Activated T-helper 1 cell treated with anti-CD3 and anti-CD28 coated beads, Interleukin-12 subunit alpha, Interleukin-12 subunit beta, Interleukin-2, Interleukin-4 antibody, amounts not matched to agents 30 ng/mL and 10 ng/mL and 1 ng/mL, durations not matched to agents 14 hours and 24 hours and 36 hours (primary cell): Measurements from ENCODE around the gene PPP1R1C. TPM values are rescaled to one million over a fixed set of nuclear protein-coding genes. Genes with fewer than 3 reads are reported as not detected.

ENCODE experiments used
- DNase-seq: peaks from one replicate; pipeline ENCODE4 v3.0.0; 2021; ENCODE audit warnings: low spot score
- H3K27ac Mint-ChIP-seq: one replicate; pipeline ENCODE4 v1.8.0; 2021; ENCODE audit warnings: mild to moderate bottlenecking, mixed read lengths
- H3K27me3 Mint-ChIP-seq: one replicate; pipeline ENCODE4 v1.8.0; 2022; ENCODE audit warnings: mild to moderate bottlenecking, moderate library complexity, mixed read lengths; ENCODE audit not compliant: insufficient read depth
- H3K36me3 Mint-ChIP-seq: one replicate; pipeline ENCODE4 v1.8.0; 2021; ENCODE audit warnings: low read depth, mixed read lengths
- H3K4me1 Mint-ChIP-seq: one replicate; pipeline ENCODE4 v1.8.0; 2021; ENCODE audit warnings: low read depth, mixed read lengths
- H3K4me3 Mint-ChIP-seq: one replicate; pipeline ENCODE4 v1.8.0; 2021; ENCODE audit warnings: mild to moderate bottlenecking, moderate library complexity, mixed read lengths
- H3K9me3 Mint-ChIP-seq: one replicate; pipeline ENCODE4 v1.8.0; 2021; ENCODE audit warnings: mixed read lengths
- intact Hi-C: fragments of 100-400 bp; cut with micrococcal nuclease; formaldehyde crosslinking; loops from one replicate; pipeline ENCODE4 v1.15.1; 2024
- total RNA-seq: library from RNA; stranded (reverse); gene quantifications from 2 replicates; pipeline ENCODE4 v1.2.3, GENCODE V29; 2022

PPP1R1C gene
- total RNA-seq, 1 donor from 2014 or later, result not detected

- H3K27me3 Mint-ChIP-seq, result peaks cover 3% of the 10 kb centered on the region
- no peaks in the 10 kb centered on the region for H3K4me1 Mint-ChIP-seq
- no peaks in the 10 kb centered on the region for H3K36me3 Mint-ChIP-seq
- H3K27ac Mint-ChIP-seq, result no peak overlapping the region
- DNase-seq, result no peak
- H3K4me3 Mint-ChIP-seq, result no peak overlapping the region
- intact Hi-C loops, result no loop called here
- H3K9me3 Mint-ChIP-seq, result no peaks in the 10 kb centered on the region
Observed at GRCh38 chr2:182088681-182089320, 103.1 kb downstream of the PPP1R1C start.

DNA sequence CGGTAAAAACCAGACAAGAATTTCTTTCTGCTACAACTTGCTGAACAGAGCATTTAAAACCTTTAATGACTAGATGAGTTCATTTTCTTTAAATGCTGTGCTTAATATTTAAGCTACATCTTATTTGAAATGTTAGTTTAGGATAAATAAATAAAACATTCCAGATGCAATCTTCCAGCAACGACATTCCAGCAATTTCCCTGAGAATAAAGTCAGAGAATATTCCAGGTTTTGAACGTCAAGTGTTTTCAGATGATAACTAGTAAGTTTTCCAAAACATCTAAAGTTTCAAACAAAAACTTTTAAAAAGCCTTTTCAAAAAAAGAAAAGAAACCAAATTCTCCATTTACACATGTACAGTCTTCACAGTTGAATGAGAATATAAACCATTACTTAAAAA, 104.8 kb downstream of the PPP1R1C start:
- no peaks in the 10 kb centered on the region for H3K4me1 Mint-ChIP-seq
- H3K4me3 Mint-ChIP-seq, result no peak overlapping the region
- no peak overlapping the region for H3K27ac Mint-ChIP-seq
- H3K9me3 Mint-ChIP-seq, result no peaks in the 10 kb centered on the region
- intact Hi-C loops, result no loop called here
- no peak for DNase-seq
- peaks cover 3% of the 10 kb centered on the region for H3K27me3 Mint-ChIP-seq
- no peaks in the 10 kb centered on the region for H3K36me3 Mint-ChIP-seq

- DNase-seq, result no peak
Observed at GRCh38 chr2:182097571-182098164, 112.0 kb downstream of the PPP1R1C start.

GRCh38 chr2:182098648-182099047, 113.0 kb downstream of the PPP1R1C start:
- Mint-ChIP-seq H3K27ac (no peak overlapping the region), H3K36me3 (no peaks in the 10 kb centered on the region), H3K4me3 (no peak overlapping the region), H3K9me3 (no peaks in the 10 kb centered on the region), H3K4me1 (no peaks in the 10 kb centered on the region), H3K27me3 (peaks cover 1% of the 10 kb centered on the region)
- intact Hi-C loops, result no loop called here
- no peak for DNase-seq

More at GRCh38 chr2:182097571-182098164, 112.0 kb downstream of the PPP1R1C start:
- Mint-ChIP-seq H3K36me3 (no peaks in the 10 kb centered on the region), H3K9me3 (no peaks in the 10 kb centered on the region), H3K4me3 (no peak overlapping the region), H3K4me1 (no peaks in the 10 kb centered on the region), H3K27me3 (no peaks in the 10 kb centered on the region), H3K27ac (no peak overlapping the region)
- intact Hi-C loops, result no loop called here

- Mint-ChIP-seq H3K27ac (no peak overlapping the region), H3K27me3 (peaks cover 5% of the 10 kb centered on the region), H3K36me3 (no peaks in the 10 kb centered on the region), H3K9me3 (no peaks in the 10 kb centered on the region), H3K4me3 (no peak overlapping the region), H3K4me1 (no peaks in the 10 kb centered on the region)
- intact Hi-C loops, result no loop called here
- no peak for DNase-seq
Observed at GRCh38 chr2:182101263-182101662, 115.6 kb downstream of the PPP1R1C start.

DNA sequence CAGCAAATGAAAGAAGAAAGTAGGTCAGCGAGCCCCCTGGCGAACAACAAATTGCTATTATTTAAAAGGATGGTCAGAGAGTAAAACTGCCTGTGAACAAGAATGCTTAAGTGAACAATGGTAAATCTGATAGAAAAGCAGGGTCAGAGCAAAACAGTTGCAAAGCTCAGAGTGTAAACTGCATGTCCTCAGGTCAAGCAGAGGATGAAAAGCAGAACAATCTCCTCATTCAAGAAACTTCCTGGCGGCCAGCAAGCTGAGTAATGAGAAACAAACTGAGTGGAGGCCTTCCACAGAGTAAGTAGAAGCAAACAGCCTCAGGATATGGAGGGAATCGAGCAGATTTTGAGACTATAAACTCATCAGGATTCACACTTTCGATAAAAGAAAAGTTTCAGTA, 117.9 kb downstream of the PPP1R1C start:
- intact Hi-C loops, result no loop called here
- Mint-ChIP-seq H3K9me3 (no peaks in the 10 kb centered on the region), H3K27ac (no peak overlapping the region), H3K27me3 (peaks cover 5% of the 10 kb centered on the region), H3K4me1 (no peaks in the 10 kb centered on the region), H3K36me3 (no peaks in the 10 kb centered on the region), H3K4me3 (no peak overlapping the region)
- DNase-seq, result no peak

GRCh38 chr2:182110347-182110746, 124.7 kb downstream of the PPP1R1C start:
- Mint-ChIP-seq H3K27ac (no peak overlapping the region), H3K4me3 (no peak overlapping the region), H3K36me3 (no peaks in the 10 kb centered on the region), H3K9me3 (no peaks in the 10 kb centered on the region), H3K27me3 (no peaks in the 10 kb centered on the region), H3K4me1 (no peaks in the 10 kb centered on the region)
- DNase-seq, result no peak
- intact Hi-C loops, result no loop called here

DNA sequence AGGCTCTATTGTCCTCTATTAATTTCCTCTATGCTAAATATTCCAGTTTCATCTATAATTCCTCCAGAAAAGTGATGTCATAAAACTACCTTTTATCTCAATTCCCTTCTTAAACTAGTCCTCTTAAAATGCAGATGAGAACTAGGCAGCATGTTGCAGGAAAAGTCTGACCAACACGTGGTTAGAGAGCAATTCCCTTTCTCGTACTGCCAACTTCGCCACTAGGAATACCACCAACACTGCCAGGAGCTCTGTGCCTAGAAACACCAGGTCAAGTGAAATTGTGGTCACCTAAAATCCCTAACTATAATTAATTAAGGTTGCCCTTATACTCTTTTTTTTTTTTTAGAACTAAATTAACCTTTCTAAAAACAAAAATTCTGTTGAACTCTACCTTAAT, 127.7 kb downstream of the PPP1R1C start:
- no peaks in the 10 kb centered on the region for H3K36me3 Mint-ChIP-seq
- no peak for DNase-seq
- H3K4me3 Mint-ChIP-seq, result no peak overlapping the region
- H3K27ac Mint-ChIP-seq, result no peak overlapping the region
- H3K9me3 Mint-ChIP-seq, result no peaks in the 10 kb centered on the region
- H3K27me3 Mint-ChIP-seq, result no peaks in the 10 kb centered on the region
- intact Hi-C loops, result no loop called here
- H3K4me1 Mint-ChIP-seq, result no peaks in the 10 kb centered on the region

- H3K4me1 Mint-ChIP-seq, result no peaks in the 10 kb centered on the region
- DNase-seq, result no peak
- no peaks in the 10 kb centered on the region for H3K9me3 Mint-ChIP-seq
- no peaks in the 10 kb centered on the region for H3K36me3 Mint-ChIP-seq
- H3K4me3 Mint-ChIP-seq, result no peak overlapping the region
- H3K27me3 Mint-ChIP-seq, result no peaks in the 10 kb centered on the region
- intact Hi-C loops, result no loop called here
- no peak overlapping the region for H3K27ac Mint-ChIP-seq
Observed at GRCh38 chr2:182115258-182115657, 129.6 kb downstream of the PPP1R1C start.

DNA sequence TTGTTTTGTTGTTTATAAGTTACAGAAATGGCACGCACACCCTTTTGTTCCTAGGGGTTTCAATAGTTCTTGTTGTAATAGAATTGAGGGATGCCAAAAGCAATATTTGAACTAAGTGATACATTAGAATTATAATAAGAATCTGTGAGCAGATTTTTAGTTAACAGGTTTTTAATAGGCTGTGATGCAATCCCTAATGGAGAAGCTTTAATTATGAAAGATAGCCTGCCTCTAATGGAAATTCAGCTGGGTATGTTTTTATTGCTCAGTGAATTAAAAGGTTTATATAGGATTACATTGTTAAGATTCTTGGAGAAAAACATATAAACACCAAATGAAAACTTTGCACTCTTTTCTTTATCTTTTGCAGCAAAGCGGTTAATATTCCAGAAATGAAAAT, 131.1 kb downstream of the PPP1R1C start:
- H3K4me1 Mint-ChIP-seq, result no peaks in the 10 kb centered on the region
- no peak for DNase-seq
- no peak overlapping the region for H3K4me3 Mint-ChIP-seq
- H3K9me3 Mint-ChIP-seq, result no peaks in the 10 kb centered on the region
- intact Hi-C loops, result no loop called here
- H3K27ac Mint-ChIP-seq, result no peak overlapping the region
- H3K27me3 Mint-ChIP-seq, result no peaks in the 10 kb centered on the region
- H3K36me3 Mint-ChIP-seq, result no peaks in the 10 kb centered on the region

- H3K27ac Mint-ChIP-seq, result no peak overlapping the region
- DNase-seq, result no peak
- no peaks in the 10 kb centered on the region for H3K36me3 Mint-ChIP-seq
- no peak overlapping the region for H3K4me3 Mint-ChIP-seq
- no peaks in the 10 kb centered on the region for H3K9me3 Mint-ChIP-seq
- intact Hi-C loops, result no loop called here
- H3K27me3 Mint-ChIP-seq, result no peaks in the 10 kb centered on the region
- no peaks in the 10 kb centered on the region for H3K4me1 Mint-ChIP-seq
Observed at GRCh38 chr2:182117196-182117595, 131.5 kb downstream of the PPP1R1C start.

DNA sequence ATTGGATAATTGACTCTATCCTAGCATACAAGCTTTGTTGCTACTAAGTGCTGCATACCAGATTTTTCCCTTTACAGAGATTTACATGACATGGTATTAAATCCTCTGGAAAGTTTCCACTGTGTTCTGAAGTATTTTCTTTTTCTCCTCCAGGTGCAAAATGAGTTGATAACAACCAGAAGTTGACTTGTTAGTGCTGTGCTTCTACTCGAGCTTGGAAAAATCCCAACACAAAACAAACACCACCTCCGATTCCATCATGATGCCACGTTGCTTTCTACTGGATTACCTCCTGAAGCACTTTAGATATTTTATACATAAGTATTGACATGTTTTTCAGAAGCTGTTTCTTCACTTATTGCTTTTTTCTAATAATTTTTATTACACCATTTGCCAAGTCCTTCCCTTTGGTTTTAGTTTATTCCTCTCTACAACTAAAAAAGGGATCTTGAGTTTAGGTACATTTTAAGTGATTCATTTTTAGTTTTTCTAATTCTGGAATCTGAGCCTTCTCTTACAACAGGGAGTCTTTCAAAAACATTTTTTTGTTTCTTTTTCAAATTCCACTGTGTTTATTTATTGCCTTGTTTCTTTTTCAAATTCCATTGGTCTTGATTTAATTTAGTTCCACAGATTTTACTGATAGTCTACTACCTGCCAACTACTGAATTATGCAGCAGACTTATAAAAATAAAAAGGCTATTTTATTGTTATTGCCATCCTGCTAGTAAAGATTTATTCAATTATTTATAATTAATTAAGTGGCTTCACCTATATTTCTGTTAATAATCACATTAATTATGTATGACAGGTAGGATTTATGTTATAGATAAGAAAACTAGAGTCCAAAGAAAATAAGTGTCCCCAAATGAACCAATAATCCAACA, 143.4 kb downstream of the PPP1R1C start:
- DNase-seq, result no peak
- Mint-ChIP-seq H3K4me1 (no peaks in the 10 kb centered on the region), H3K27ac (no peak overlapping the region), H3K9me3 (no peaks in the 10 kb centered on the region), H3K36me3 (no peaks in the 10 kb centered on the region), H3K4me3 (no peak overlapping the region), H3K27me3 (peaks cover 1% of the 10 kb centered on the region)
- intact Hi-C loops, result no loop called here

GRCh38 chr2:182132605-182133004, 147.0 kb downstream of the PPP1R1C start:
- Mint-ChIP-seq H3K9me3 (no peaks in the 10 kb centered on the region), H3K36me3 (no peaks in the 10 kb centered on the region), H3K4me3 (no peak overlapping the region), H3K4me1 (no peaks in the 10 kb centered on the region), H3K27ac (no peak overlapping the region), H3K27me3 (peaks cover 1% of the 10 kb centered on the region)
- DNase-seq, result no peak
- intact Hi-C loops, result no loop called here
